Keratinocyte (primary cell): ENCODE measurements around the gene ADGRL3. TPM values are rescaled to one million over a fixed set of nuclear protein-coding genes. Genes with fewer than 3 reads are reported as not detected.

ENCODE experiments used
- DNase-seq: peaks from one replicate; pipeline ENCODE4 v3.0.0-alpha.2; 2011; ENCODE audit warnings: low read depth, missing footprints, low spot score
- FAIRE-seq: peaks from 2 replicates; lab custom pipeline; 2011; peaks lifted over from hg19 to GRCh38; lab: Jason Lieb, UNC
- H2AFZ ChIP-seq: 2 replicates; pipeline ENCODE4 v1.6.0; 2012; ENCODE audit warnings: low read length, control low read depth, inconsistent platforms; ENCODE audit not compliant: control insufficient read depth
- H3K27ac ChIP-seq: 2 replicates; pipeline ENCODE4 v1.5.1; 2011; ENCODE audit warnings: low read length; ENCODE audit not compliant: control insufficient read depth, insufficient read depth
- H3K27me3 ChIP-seq: 3 replicates; pipeline ENCODE4 v1.6.0; 2011; ENCODE audit warnings: low read length; ENCODE audit not compliant: control insufficient read depth, insufficient read depth; ENCODE audit errors: extremely low read depth
- H3K36me3 ChIP-seq, 2 experiments: 2 replicates in 1 of 2; 3 replicates in 1 of 2; pipeline ENCODE4 v1.5.1; 2011; ENCODE audit warnings: low read length in 2 of 2, mild to moderate bottlenecking in 1 of 2; ENCODE audit not compliant: control insufficient read depth in 2 of 2, insufficient read depth in 2 of 2; ENCODE audit errors: extremely low read depth in 1 of 2
- H3K4me1 ChIP-seq: 3 replicates; pipeline ENCODE4 v1.5.1; 2011; ENCODE audit warnings: low read length; ENCODE audit not compliant: control insufficient read depth, insufficient read depth; ENCODE audit errors: extremely low read depth
- H3K4me2 ChIP-seq: 3 replicates; pipeline ENCODE4 v1.6.0; 2011; ENCODE audit warnings: low read depth, low read length; ENCODE audit not compliant: control insufficient read depth, insufficient read depth; ENCODE audit errors: extremely low read depth
- H3K4me3 ChIP-seq, 3 experiments: fragments of 200-600 bp in 1 of 3; sonication (generic) in 1 of 3; 2 replicates in 2 of 3; 3 replicates in 1 of 3; pipeline ENCODE4 v1.5.1; 2011 to 2016; ENCODE audit warnings: low read length in 3 of 3, mild to moderate bottlenecking in 3 of 3, control low read depth in 2 of 3, inconsistent platforms in 1 of 3, low read depth in 1 of 3, mixed read lengths in 1 of 3, mixed run types in 1 of 3, moderate library complexity in 1 of 3; ENCODE audit not compliant: control insufficient read depth in 2 of 3, insufficient read depth in 2 of 3; ENCODE audit errors: extremely low read depth in 1 of 3
- H3K79me2 ChIP-seq: 2 replicates; pipeline ENCODE4 v1.6.0; 2012; ENCODE audit warnings: low read length; ENCODE audit not compliant: control insufficient read depth, insufficient read depth
- H3K9ac ChIP-seq: 3 replicates; pipeline ENCODE4 v1.6.0; 2011; ENCODE audit warnings: low read length; ENCODE audit not compliant: control insufficient read depth, insufficient read depth; ENCODE audit errors: extremely low read depth
- H3K9me1 ChIP-seq: 3 replicates; pipeline ENCODE4 v1.6.0; 2011; ENCODE audit warnings: low read length; ENCODE audit not compliant: control insufficient read depth, insufficient read depth; ENCODE audit errors: extremely low read depth
- H3K9me3 ChIP-seq: 2 replicates; pipeline ENCODE4 v1.5.1; 2012; ENCODE audit warnings: low read depth, low read length; ENCODE audit not compliant: control insufficient read depth
- H4K20me1 ChIP-seq: 3 replicates; pipeline ENCODE4 v1.6.0; 2011; ENCODE audit warnings: low read length; ENCODE audit not compliant: control insufficient read depth, insufficient read depth; ENCODE audit errors: extremely low read depth
- CTCF ChIP-seq, 3 experiments: IDR thresholded peaks in 1 of 3; conservative IDR thresholded peaks in 1 of 3; optimal IDR thresholded peaks in 1 of 3; 2 replicates in 2 of 3; 3 replicates in 1 of 3; pipeline versions ENCODE3 to v1.5.1; 2011; ENCODE audit warnings: low read length in 3 of 3, mild to moderate bottlenecking in 3 of 3, moderate library complexity in 2 of 3, control low read depth in 1 of 3, inconsistent platforms in 1 of 3; ENCODE audit not compliant: insufficient read depth in 2 of 3; ENCODE audit errors: extremely low read depth in 1 of 3
- EZH2 ChIP-seq: IDR thresholded peaks from one replicate; pipeline ENCODE4 v1.6.1; 2012; ENCODE audit warnings: inconsistent platforms, mild to moderate bottlenecking, low read length, moderate library complexity
- dilution Hi-C: fragments of 300-500 bp; cut with MboI; formaldehyde crosslinking; loops from one replicate; pipeline ENCODE4 v1.7.0; 2020; ENCODE audit warnings: low sequenced_read_pairs; ENCODE audit not compliant: extremely low pct_ligation_motif_present
- polyA plus RNA-seq, 5 experiments: library from polyadenylated mRNA; depleted of rRNA in 3 of 5; stranded (reverse) in 3 of 5; stranded (forward) in 1 of 5; unstranded in 1 of 5; fragments of >200 nt; gene quantifications; 1 replicate in 1 of 5; 2 replicates in 3 of 5; 3 replicates in 1 of 5; pipeline versions ENCODE4 v1.2.1 to v1.2.3, GENCODE V29; 2011 to 2012; ENCODE audit warnings: missing spikeins in 2 of 5, low read depth in 1 of 5, low replicate concordance in 1 of 5

ADGRL3 gene
- polyA plus RNA-seq, 1 donor (not counting 4 experiments of a cell fraction or from before 2014, with no cell fraction given): 0.18 TPM

GRCh38 chr4:61678297-61678696 is 478.2 kb downstream of the ADGRL3 start:
- no peak overlapping the region for H2AFZ ChIP-seq
- H3K79me2 ChIP-seq: no peaks in the 10 kb centered on the region
- H3K4me1 ChIP-seq: no peaks in the 10 kb centered on the region
- H3K27ac ChIP-seq: no peak overlapping the region
- no peak overlapping the region for H3K4me2 ChIP-seq
- no peaks in the 10 kb centered on the region for H3K9me3 ChIP-seq
- H3K27me3 ChIP-seq: no peaks in the 10 kb centered on the region
- DNase-seq: no peak
- H4K20me1 ChIP-seq: no peaks in the 10 kb centered on the region
- no peaks in the 10 kb centered on the region for H3K9me1 ChIP-seq
- no peak overlapping the region for H3K4me3 ChIP-seq
- no peak for FAIRE-seq
- H3K9ac ChIP-seq: no peak overlapping the region
- no peak for TF ChIP-seq CTCF (optimal IDR thresholded peaks at IDR 0.05 in 1 of 3, IDR thresholded peaks at IDR 0.05 in 1 of 3, conservative IDR thresholded peaks at IDR 0.05 in 1 of 3; ENCODE audit: extremely low read depth in 1 of 3, insufficient read depth in 2 of 3, low read length in 3 of 3)
- no peak for TF ChIP-seq EZH2
- dilution Hi-C loops: no loop called here
- H3K36me3 ChIP-seq: no peaks in the 10 kb centered on the region

- no peaks in the 10 kb centered on the region for H3K27me3 ChIP-seq
- no peak for DNase-seq
- no peak for FAIRE-seq
- no peak overlapping the region for H2AFZ ChIP-seq
- no peak overlapping the region for H3K9ac ChIP-seq
- TF ChIP-seq EZH2 (no peak), CTCF (optimal IDR thresholded peaks at IDR 0.05 in 1 of 3, IDR thresholded peaks at IDR 0.05 in 1 of 3, conservative IDR thresholded peaks at IDR 0.05 in 1 of 3; ENCODE audit: extremely low read depth in 1 of 3, insufficient read depth in 2 of 3, low read length in 3 of 3) (no peak)
- no peaks in the 10 kb centered on the region for H3K4me1 ChIP-seq
- H3K4me3 ChIP-seq: no peak overlapping the region
- dilution Hi-C loops: no loop called here
- H3K9me3 ChIP-seq: no peaks in the 10 kb centered on the region
- H3K27ac ChIP-seq: no peak overlapping the region
- no peaks in the 10 kb centered on the region for H4K20me1 ChIP-seq
- no peaks in the 10 kb centered on the region for H3K79me2 ChIP-seq
- H3K9me1 ChIP-seq: no peaks in the 10 kb centered on the region
- no peaks in the 10 kb centered on the region for H3K36me3 ChIP-seq
- H3K4me2 ChIP-seq: no peak overlapping the region
Observed at GRCh38 chr4:61693520-61693919, 493.4 kb downstream of the ADGRL3 start.
